ENCODE data around the gene TALDO1. TPM values are rescaled to one million over a fixed set of nuclear protein-coding genes. Genes with fewer than 3 reads are reported as not detected.

TALDO1 gene
- total and polyA plus RNA-seq, 2 donors (not counting 1 experiment from before 2014, with no cell fraction given): 136 to 150 TPM

GRCh38 chr11:782264-783174 is 35.3 kb downstream of the TALDO1 start:
- no peak for DNase-seq (ENCODE audit: low read depth in 2 of 2)
- no peak overlapping the region for H3K27ac ChIP-seq (ENCODE audit: insufficient read depth, low read length)
- H3K79me2 ChIP-seq (ENCODE audit: control insufficient read depth, insufficient read depth, low read length): peaks cover 13% of the 10 kb centered on the region
- no peak overlapping the region for H2AFZ ChIP-seq (ENCODE audit: low read length)
- peaks cover 8% of the 10 kb centered on the region for H3K36me3 ChIP-seq (ENCODE audit: control insufficient read depth, insufficient read depth, low read length)
- no peak overlapping the region for H3K4me3 ChIP-seq (replicated peaks in 1 of 4; ENCODE audit: control extremely low read depth in 1 of 4, insufficient read depth in 1 of 4, low read depth in 3 of 4, low read length in 4 of 4)
- peak overlapping the region; percentile 76 for H3K4me2 ChIP-seq (ENCODE audit: extremely low read depth, insufficient read depth, low read length)
- H3K27me3 ChIP-seq (ENCODE audit: control insufficient read depth, insufficient read depth, low read length): no peaks in the 10 kb centered on the region
- TF ChIP-seq CTCF (conservative IDR thresholded peaks at IDR 0.05 in 1 of 2, IDR thresholded peaks at IDR 0.05 in 1 of 2; ENCODE audit: low read depth in 1 of 2, low read length in 2 of 2) (no peak), EZH2 (IDR thresholded peaks at IDR 0.05; ENCODE audit: low read length, missing control alignments) (no peak)
- no peak overlapping the region for H3K9ac ChIP-seq (ENCODE audit: insufficient read depth, low read length)
- no peaks in the 10 kb centered on the region for H4K20me1 ChIP-seq (ENCODE audit: control insufficient read depth, extremely low read depth, insufficient read depth, low read length)
- H3K9me3 ChIP-seq (ENCODE audit: control insufficient read depth, insufficient read depth, low read depth, low read length): no peaks in the 10 kb centered on the region
- peaks cover 4% of the 10 kb centered on the region for H3K4me1 ChIP-seq (ENCODE audit: control insufficient read depth, extremely low read depth, insufficient read depth, low read length)

GRCh38 chr11:783581-784015 is 36.3 kb downstream of the TALDO1 start:
- peak overlapping the region; percentile 76 for H3K4me2 ChIP-seq (ENCODE audit: extremely low read depth, insufficient read depth, low read length)
- H3K79me2 ChIP-seq (ENCODE audit: control insufficient read depth, insufficient read depth, low read length): peaks cover 4% of the 10 kb centered on the region
- no peaks in the 10 kb centered on the region for H3K9me3 ChIP-seq (ENCODE audit: control insufficient read depth, insufficient read depth, low read depth, low read length)
- H2AFZ ChIP-seq (ENCODE audit: low read length): no peak overlapping the region
- peaks cover 8% of the 10 kb centered on the region for H3K36me3 ChIP-seq (ENCODE audit: control insufficient read depth, insufficient read depth, low read length)
- peak; percentile 81 to 91 for DNase-seq (ENCODE audit: low read depth in 2 of 2)
- no peaks in the 10 kb centered on the region for H3K27me3 ChIP-seq (ENCODE audit: control insufficient read depth, insufficient read depth, low read length)
- peak overlapping the region in 1 of 4 experiments; percentile 27 for H3K4me3 ChIP-seq (replicated peaks in 1 of 4; ENCODE audit: control extremely low read depth in 1 of 4, insufficient read depth in 1 of 4, low read depth in 3 of 4, low read length in 4 of 4)
- H3K9ac ChIP-seq (ENCODE audit: insufficient read depth, low read length): no peak overlapping the region
- H3K4me1 ChIP-seq (ENCODE audit: control insufficient read depth, extremely low read depth, insufficient read depth, low read length): peaks cover 4% of the 10 kb centered on the region
- H3K27ac ChIP-seq (ENCODE audit: insufficient read depth, low read length): peak overlapping the region; percentile 51
- no peaks in the 10 kb centered on the region for H4K20me1 ChIP-seq (ENCODE audit: control insufficient read depth, extremely low read depth, insufficient read depth, low read length)
- no peak for TF ChIP-seq EZH2 (IDR thresholded peaks at IDR 0.05; ENCODE audit: low read length, missing control alignments)
- TF ChIP-seq CTCF (conservative IDR thresholded peaks at IDR 0.05 in 1 of 2, IDR thresholded peaks at IDR 0.05 in 1 of 2; ENCODE audit: low read depth in 1 of 2, low read length in 2 of 2): peak; percentile 75 to 91

- H3K9ac ChIP-seq (ENCODE audit: insufficient read depth, low read length): no peak overlapping the region
- H3K36me3 ChIP-seq (ENCODE audit: control insufficient read depth, insufficient read depth, low read length): peaks cover 3% of the 10 kb centered on the region
- TF ChIP-seq EZH2 (IDR thresholded peaks at IDR 0.05; ENCODE audit: low read length, missing control alignments) (no peak), CTCF (conservative IDR thresholded peaks at IDR 0.05 in 1 of 2, IDR thresholded peaks at IDR 0.05 in 1 of 2; ENCODE audit: low read depth in 1 of 2, low read length in 2 of 2) (no peak)
- H3K4me1 ChIP-seq (ENCODE audit: control insufficient read depth, extremely low read depth, insufficient read depth, low read length): peaks cover 4% of the 10 kb centered on the region
- no peaks in the 10 kb centered on the region for H3K79me2 ChIP-seq (ENCODE audit: control insufficient read depth, insufficient read depth, low read length)
- no peak overlapping the region for H2AFZ ChIP-seq (ENCODE audit: low read length)
- H3K27ac ChIP-seq (ENCODE audit: insufficient read depth, low read length): no peak overlapping the region
- H3K27me3 ChIP-seq (ENCODE audit: control insufficient read depth, insufficient read depth, low read length): no peaks in the 10 kb centered on the region
- H3K4me3 ChIP-seq (replicated peaks in 1 of 4; ENCODE audit: control extremely low read depth in 1 of 4, insufficient read depth in 1 of 4, low read depth in 3 of 4, low read length in 4 of 4): no peak overlapping the region
- H3K9me3 ChIP-seq (ENCODE audit: control insufficient read depth, insufficient read depth, low read depth, low read length): no peaks in the 10 kb centered on the region
- H4K20me1 ChIP-seq (ENCODE audit: control insufficient read depth, extremely low read depth, insufficient read depth, low read length): no peaks in the 10 kb centered on the region
- no peak overlapping the region for H3K4me2 ChIP-seq (ENCODE audit: extremely low read depth, insufficient read depth, low read length)
- DNase-seq (ENCODE audit: low read depth in 2 of 2): no peak
Observed at GRCh38 chr11:786235-787083, 39.2 kb downstream of the TALDO1 start.
